GM21390 (cell line): ENCODE measurements around the gene DOCK9.

Experiments
- ATAC-seq: cut with Tn5 transposase; IDR thresholded peaks from one replicate; pipeline ENCODE4 v1.9.1; 2021; ENCODE audit not compliant: unreplicated experiment

Gene DOCK9

GRCh38 chr13:98888890-98889279 is 89.0 kb downstream of the DOCK9 start:
- no peak for ATAC-seq

GRCh38 chr13:98888222-98888889 is 89.5 kb downstream of the DOCK9 start:
- no peak for ATAC-seq

DNA sequence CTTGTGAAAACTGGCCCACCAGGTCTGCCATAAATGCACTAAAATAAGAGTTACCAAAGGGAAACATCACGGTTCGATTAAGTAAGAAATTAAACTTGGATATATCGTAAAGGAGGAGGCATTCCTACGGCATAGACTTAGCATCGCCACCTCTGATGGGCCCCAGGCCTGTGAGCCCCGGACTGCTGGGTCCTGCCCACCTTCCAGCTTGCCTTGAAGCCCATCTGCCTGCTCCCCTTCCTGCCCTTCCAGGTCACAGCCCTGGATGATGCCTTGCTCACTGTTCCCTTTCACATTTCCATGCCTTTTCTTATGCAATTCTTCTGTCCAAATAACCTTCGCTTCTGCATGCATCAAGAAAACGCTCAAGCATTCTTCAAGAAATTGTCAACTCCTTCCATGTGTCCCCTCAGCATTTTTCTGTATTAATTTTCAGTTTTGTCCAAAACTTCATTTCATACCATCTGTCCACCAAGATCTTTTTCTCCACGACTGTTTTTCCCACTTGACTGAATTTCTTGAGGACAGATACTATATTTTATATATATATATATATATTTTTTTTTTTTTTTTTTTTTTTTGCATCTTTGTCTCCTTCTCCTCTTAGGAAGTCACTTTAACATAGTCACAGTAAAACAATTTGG is 91.2 kb downstream of the DOCK9 start:
- no peak for ATAC-seq

DNA sequence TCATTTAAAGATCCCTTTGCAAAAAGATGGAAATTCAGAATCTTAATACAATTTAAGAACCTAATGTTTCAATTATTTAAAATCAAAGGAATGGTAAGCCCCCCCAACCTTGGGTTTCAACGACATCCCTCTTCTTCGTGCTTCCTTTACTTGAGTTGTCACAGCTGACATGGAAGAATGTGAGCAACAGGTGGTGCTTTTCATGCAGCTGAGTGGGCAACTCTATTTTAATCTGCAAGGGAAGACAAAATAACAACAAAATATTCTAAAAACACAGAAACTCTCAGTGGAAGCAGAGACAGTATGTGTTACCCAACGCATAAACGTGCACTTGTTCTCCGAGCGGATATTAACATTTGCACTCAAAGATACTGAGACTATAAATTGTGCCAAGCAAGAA is 92.3 kb downstream of the DOCK9 start:
- no peak for ATAC-seq

GRCh38 chr13:98883998-98884397 is 93.9 kb downstream of the DOCK9 start:
- ATAC-seq: no peak

DNA sequence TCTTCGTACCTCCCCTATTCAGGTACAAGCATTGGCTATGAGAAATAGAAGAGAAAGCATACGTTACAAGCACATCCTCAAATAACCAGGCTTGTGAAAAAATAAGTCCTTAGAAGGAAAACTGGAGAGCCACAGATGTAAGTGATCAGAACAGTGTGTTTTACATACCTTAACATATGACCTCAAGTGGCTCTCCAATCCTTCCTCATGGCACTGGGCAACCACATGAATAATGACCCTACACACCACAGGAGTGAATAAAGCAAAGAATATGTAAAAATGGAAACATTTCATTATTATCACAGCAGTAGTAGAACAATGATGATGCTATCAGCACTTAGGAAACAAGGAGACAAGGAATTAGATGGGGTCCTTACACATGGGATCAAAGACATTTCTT is 96.5 kb downstream of the DOCK9 start:
- ATAC-seq: no peak

DNA sequence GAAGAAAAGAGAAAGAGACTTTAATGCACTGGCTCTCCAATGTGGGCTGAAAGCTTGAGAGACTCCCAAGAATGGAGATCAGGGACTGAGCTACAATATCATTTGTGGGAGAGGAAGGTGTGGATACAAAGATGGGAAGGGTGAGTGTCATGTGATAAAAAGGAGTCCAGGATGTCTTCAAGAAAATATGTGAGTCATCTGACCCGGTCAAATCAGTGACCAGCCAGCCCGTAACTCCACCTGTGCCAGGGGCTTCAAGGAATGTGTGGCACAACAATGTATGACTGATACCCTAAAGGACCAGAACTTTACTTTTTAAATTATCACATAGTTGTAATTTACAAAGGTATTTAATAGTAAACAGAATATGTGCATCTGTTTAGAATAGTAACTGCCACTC is 97.2 kb downstream of the DOCK9 start:
- ATAC-seq: no peak

DNA sequence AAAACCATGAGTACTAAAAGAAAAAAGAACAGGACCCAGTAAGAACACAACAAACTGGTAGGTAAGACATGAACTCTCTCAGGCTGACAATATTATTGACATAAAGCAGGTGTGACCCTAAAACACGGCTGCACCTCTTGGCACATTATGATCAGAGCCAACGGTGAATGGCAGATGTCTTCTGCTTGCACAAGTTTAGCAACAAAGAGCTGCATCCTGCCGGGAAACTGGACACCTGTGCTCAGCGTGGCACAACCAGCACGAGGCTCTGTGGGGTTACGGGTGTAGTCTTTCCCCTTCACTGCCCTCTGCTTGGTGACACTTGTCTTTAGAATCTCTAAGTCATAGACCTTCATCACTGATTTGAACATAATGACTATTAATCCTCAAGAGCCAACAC is 97.9 kb downstream of the DOCK9 start:
- ATAC-seq: no peak

- no peak for ATAC-seq
Observed at GRCh38 chr13:98879127-98879520, 98.7 kb downstream of the DOCK9 start.

DNA sequence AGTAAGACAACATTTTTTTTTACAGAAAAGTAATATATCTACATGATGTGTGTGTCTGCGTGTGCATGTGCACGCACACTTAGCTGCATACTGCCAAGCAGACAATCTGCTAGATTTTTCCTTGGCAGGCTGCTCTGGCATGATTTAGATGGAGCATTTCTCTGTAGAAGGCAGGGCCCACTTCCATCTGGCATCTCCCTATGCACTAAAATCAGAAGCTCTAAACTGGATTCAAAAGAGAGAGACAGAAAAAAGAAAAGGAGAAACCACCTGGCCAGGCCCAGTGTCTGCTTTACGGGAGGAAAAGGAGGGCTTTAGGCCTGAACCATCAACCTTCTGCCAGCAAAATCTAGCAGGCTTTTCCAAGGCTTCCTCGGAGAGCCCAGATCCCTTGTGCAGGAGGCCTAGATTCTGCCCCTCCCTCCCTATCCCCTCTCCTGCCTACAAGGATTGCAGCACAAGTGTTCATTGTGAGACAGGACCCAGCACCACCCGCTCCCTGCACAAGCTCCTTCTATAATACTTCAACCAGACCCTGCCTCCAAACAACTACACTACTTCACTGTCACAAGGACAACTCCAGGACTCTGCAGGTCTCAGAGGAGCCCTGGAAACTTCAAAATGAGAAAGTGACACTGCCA is 99.3 kb downstream of the DOCK9 start:
- ATAC-seq: no peak

DNA sequence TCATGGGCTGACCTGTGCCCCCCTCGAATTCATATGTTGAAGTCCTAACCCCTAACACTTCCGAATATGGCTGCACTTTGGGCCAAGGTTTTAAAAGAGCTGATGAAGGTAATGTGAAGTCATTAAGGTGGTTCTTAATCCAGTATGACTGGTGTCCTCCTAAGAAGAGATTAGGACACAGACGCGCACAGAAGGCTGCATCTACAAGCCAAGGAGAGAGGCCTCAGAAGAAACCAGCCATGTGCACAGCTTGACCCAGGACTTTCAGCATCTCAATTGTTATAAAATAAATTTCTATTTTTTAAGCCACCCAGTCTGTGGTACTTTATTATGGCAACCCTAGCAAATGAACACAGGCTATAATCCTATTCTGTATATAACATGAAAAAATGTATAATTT is 99.9 kb downstream of the DOCK9 start:
- no peak for ATAC-seq

GRCh38 chr13:98877466-98877865 is 100.4 kb downstream of the DOCK9 start:
- ATAC-seq: no peak

- peak; percentile 91 for ATAC-seq
Observed at GRCh38 chr13:98875146-98875729, 102.6 kb downstream of the DOCK9 start.

DNA sequence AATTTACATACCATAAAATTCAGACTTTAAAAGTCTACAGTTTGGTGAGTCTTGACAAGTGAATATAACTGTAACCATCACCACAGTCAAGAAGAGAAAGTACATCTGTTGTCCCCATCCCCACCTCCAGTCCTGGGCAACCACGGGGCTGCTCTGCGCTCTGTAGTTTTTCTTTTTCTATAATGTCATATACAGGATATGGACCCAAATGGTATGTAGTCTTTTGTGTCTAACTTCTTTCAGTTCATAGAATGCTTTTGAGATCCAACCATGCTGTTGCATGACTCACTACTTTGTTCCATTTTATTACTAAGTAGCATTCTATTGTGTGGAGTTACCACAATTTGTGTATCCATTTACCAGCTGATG is 103.9 kb downstream of the DOCK9 start:
- no peak for ATAC-seq

DNA sequence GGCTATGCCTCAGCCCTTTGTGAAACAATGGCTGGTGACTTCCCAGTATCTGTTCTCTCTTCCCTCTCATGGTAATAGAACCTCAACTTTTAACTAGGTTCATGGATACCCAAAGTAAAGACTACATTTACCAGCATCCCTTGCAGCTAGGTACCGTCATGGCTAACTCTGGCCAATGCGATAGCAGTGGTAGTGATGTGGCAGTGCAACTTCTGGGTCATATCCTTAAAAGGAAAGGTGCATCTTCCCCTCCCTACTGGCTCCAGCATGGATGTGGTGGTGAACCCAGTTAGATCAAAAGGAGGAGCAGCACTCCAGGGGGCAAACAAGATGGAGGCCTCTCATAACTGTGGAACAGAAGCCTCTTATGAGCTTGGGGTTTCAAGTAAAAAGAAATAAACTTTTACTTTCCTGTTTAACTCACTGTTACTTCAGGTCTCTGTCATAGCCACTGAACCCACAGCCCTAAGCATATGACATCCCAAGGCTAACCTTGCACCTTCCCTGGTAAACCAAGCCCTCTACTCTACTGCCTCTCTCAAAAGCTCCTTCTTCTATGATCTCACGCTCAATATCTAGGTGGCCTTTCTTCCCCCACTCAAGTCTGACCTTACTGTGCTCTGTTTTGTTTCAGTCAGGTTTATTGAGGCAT is 104.4 kb downstream of the DOCK9 start:
- no peak for ATAC-seq

GRCh38 chr13:98871727-98872126 is 106.1 kb downstream of the DOCK9 start:
- no peak for ATAC-seq

DNA sequence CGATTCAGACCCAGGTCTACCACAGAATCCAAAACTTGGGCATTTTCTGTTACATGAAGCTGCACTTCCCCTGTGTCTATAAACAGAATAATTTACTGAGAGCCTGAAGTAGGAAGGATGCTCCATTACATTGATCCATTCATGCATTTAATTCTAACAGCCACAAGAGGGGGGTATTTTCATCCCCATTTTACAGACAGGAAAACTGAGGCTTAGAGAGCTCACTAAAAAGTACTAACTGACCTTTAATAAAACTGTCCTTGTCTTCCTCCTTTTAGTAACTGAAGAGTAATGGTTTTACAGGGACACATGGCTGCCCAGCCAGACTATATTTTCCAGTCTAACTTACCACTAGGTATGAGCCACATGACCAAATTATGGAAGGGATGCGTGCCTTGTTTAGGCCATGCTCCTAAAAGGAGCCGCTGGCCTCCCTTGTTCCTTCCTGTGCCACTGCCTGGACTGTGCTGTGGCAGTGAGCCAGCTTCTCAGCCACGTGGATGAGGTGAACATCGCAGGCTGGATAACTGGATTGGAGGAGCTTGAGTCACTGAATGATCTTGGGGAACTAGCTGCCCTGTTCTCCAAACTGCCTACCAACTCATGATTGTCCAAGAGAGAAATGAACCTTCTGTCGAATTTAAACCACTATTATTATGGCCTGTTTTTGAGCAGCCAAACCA is 108.3 kb downstream of the DOCK9 start:
- no peak for ATAC-seq

GRCh38 chr13:98868932-98869331 is 108.9 kb downstream of the DOCK9 start:
- no peak for ATAC-seq

DNA sequence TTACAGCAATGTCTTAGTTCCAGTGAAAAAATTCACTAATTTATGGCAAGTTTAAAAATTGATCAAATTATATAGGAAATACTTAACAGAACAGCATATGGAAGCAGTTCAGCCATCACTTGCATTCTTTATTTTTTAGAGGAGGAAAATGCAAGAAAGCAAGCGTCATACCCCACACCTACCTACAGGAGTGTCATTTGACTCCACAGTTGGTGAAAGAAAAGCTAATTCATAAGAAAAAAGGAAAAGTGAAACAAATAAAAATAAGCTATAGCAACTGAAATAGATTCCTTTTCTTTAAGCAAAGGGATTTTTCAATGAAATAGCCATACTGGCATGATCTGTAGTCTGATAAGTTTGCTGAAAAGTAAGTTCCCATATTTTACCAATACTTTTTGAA is 111.0 kb downstream of the DOCK9 start:
- ATAC-seq: no peak

DNA sequence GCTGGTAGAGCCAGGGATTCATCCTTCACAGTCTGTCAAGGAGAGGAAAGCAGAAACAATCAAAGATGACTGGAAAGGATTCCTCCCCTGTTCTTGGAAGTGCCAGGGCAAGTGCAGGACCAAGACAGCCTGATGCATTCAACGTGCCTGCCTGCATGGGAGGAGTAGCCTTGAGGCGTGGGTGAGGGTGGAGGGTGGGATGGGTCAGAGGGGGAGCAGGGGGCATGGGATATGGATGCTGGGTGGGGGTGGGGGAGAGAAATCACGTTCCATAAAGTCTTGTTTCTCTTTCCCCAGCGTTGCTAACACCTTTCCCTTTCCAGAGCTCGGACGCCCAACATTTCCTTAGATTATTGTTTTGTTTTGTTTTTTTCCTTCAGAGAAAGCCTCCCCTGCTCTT is 117.4 kb downstream of the DOCK9 start:
- ATAC-seq: no peak

- no peak for ATAC-seq
Observed at GRCh38 chr13:98858191-98858590, 119.7 kb downstream of the DOCK9 start.
